Stimulated activated CD4-positive, alpha-beta T cell treated with anti-CD3 and anti-CD28 coated beads, TNF-alpha, amount 100 ng/mL, for 48 hours (primary cell): ENCODE results near the gene MDM4.
"Not testable (repeated sequence)": the region's sequence is repeated elsewhere in the genome, so short reads cannot be mapped to it uniquely, and the experiment has no call there.

ENCODE experiments used
- DNase-seq, 3 donors: peaks; one replicate each; pipeline ENCODE4 v3.0.0-alpha.2; 2020; ENCODE audit warnings: low read depth in 3 of 3

Gene MDM4

GRCh38 chr1:204516180-204516879 lies at the start of gene MDM4:
MDM4 (plus strand) TSS chr1:204516406; CDS start chr1:204525519, 9,113 bp downstream.
- peak; percentile 89 to 93 (median 92) for DNase-seq

- DNase-seq, result no peak
These were observed 49.5 kb upstream of the MDM4 start for GRCh38 chr1:204466416-204467405.

GRCh38 chr1:204468206-204468605 lies 48.0 kb upstream of the MDM4 start:
- no peak for DNase-seq

- no peak for DNase-seq
These were observed 47.4 kb upstream of the MDM4 start for GRCh38 chr1:204468766-204469302.

GRCh38 chr1:204469304-204469703 lies 46.9 kb upstream of the MDM4 start:
- DNase-seq, result no peak

- no peak for DNase-seq
These were observed 44.5 kb upstream of the MDM4 start for GRCh38 chr1:204471687-204472086.

- DNase-seq, result no peak
These were observed 43.5 kb upstream of the MDM4 start for GRCh38 chr1:204472660-204473059.

GRCh38 chr1:204473400-204473965 lies 42.7 kb upstream of the MDM4 start:
- DNase-seq, result no peak

GRCh38 chr1:204475656-204476432 lies 40.4 kb upstream of the MDM4 start:
- DNase-seq, result no peak

GRCh38 chr1:204476563-204476962 lies 39.6 kb upstream of the MDM4 start:
- no peak for DNase-seq

GRCh38 chr1:204477036-204477740 lies 39.0 kb upstream of the MDM4 start:
- no peak for DNase-seq

GRCh38 chr1:204478172-204478899 lies 37.9 kb upstream of the MDM4 start:
- DNase-seq, result no peak

GRCh38 chr1:204478921-204479320 lies 37.3 kb upstream of the MDM4 start:
- no peak for DNase-seq

- DNase-seq, result no peak
These were observed 36.6 kb upstream of the MDM4 start for GRCh38 chr1:204479387-204480136.

GRCh38 chr1:204480515-204480914 lies 35.7 kb upstream of the MDM4 start:
- no peak for DNase-seq

- no peak for DNase-seq
These were observed 32.4 kb upstream of the MDM4 start for GRCh38 chr1:204483791-204484190.

GRCh38 chr1:204486513-204487255 lies 29.5 kb upstream of the MDM4 start:
- DNase-seq, result not testable (repeated sequence)

GRCh38 chr1:204487256-204487615 lies 29.0 kb upstream of the MDM4 start:
- no peak for DNase-seq

- DNase-seq, result no peak
These were observed 24.6 kb upstream of the MDM4 start for GRCh38 chr1:204491655-204492054.
